ENCODE measurements around the gene TXNDC9.
"Not testable (repeated sequence)": the region's sequence is repeated elsewhere in the genome, so short reads cannot be mapped to it uniquely, and the experiment has no call there.

Gene TXNDC9

GRCh38 chr2:99299580-99299979, 36.6 kb downstream of the TXNDC9 start:
- no peak for DNase-seq (ENCODE audit: extremely low read depth, insufficient read length)
- Histone ChIP-seq H3K27me3 (replicated peaks; ENCODE audit: control insufficient read depth, insufficient read depth, low read length) (no peaks in the 10 kb centered on the region), H3K4me3 (replicated peaks; ENCODE audit: low read depth, low read length) (no peak overlapping the region), H3K36me3 (ENCODE audit: control insufficient read depth, insufficient read depth, low read length) (no peaks in the 10 kb centered on the region; the same call in 1 of the 2 replicates)
- TF ChIP-seq CTCF (IDR thresholded peaks at IDR 0.05; ENCODE audit: insufficient read depth, low read length, poor library complexity, severe bottlenecking), result no peak

DNA sequence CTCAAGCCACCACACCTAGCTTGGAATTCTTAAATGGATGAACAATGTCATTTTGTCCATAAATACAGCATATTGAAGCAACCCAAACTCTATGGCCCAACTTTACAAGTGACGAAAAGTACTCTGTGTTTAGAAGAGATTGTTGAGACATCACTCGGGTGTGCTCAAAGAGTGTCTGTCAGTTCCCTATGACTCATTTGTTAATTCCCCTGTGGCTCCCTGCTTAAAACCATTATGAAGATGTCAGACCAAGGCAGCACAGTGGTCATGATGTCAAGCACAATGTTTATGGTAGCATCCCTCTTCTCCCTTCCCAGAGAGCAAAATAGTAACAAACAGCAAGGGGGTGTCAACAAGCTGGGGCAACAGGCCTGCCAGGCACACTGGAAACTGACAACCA, 38.1 kb downstream of the TXNDC9 start:
- Histone ChIP-seq H3K27me3 (replicated peaks; ENCODE audit: control insufficient read depth, insufficient read depth, low read length) (no peaks in the 10 kb centered on the region), H3K36me3 (ENCODE audit: control insufficient read depth, insufficient read depth, low read length) (no peaks in the 10 kb centered on the region), H3K4me3 (replicated peaks; ENCODE audit: low read depth, low read length) (no peak overlapping the region)
- DNase-seq (ENCODE audit: extremely low read depth, insufficient read length), result no peak
- no peak for TF ChIP-seq CTCF (IDR thresholded peaks at IDR 0.05; ENCODE audit: insufficient read depth, low read length, poor library complexity, severe bottlenecking)

DNA sequence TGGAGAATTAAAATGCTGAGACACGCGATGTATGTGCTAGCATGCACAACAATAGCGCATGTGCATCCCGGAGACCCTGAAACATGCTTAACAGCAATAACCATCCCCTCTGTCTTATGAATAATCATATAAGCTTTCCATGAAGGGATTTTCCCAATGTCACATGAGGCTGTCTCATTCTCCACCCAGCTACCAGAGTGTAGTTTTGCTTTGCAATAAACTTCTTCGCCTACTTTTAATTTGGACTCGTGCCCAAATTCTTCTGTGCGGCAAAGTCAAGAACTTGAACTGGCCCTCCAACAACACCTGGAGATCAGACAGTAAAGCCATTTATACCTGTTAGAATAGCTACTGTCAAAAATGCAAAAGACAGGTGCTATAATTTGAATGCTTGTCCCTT, 50.6 kb downstream of the TXNDC9 start:
- Histone ChIP-seq H3K36me3 (ENCODE audit: control insufficient read depth, insufficient read depth, low read length) (no peaks in the 10 kb centered on the region; the same call in 1 of the 2 replicates), H3K4me3 (replicated peaks; ENCODE audit: low read depth, low read length) (no peak overlapping the region), H3K27me3 (replicated peaks; ENCODE audit: control insufficient read depth, insufficient read depth, low read length) (no peaks in the 10 kb centered on the region)
- DNase-seq (ENCODE audit: extremely low read depth, insufficient read length), result no peak
- no peak for TF ChIP-seq CTCF (IDR thresholded peaks at IDR 0.05; ENCODE audit: insufficient read depth, low read length, poor library complexity, severe bottlenecking)

DNA sequence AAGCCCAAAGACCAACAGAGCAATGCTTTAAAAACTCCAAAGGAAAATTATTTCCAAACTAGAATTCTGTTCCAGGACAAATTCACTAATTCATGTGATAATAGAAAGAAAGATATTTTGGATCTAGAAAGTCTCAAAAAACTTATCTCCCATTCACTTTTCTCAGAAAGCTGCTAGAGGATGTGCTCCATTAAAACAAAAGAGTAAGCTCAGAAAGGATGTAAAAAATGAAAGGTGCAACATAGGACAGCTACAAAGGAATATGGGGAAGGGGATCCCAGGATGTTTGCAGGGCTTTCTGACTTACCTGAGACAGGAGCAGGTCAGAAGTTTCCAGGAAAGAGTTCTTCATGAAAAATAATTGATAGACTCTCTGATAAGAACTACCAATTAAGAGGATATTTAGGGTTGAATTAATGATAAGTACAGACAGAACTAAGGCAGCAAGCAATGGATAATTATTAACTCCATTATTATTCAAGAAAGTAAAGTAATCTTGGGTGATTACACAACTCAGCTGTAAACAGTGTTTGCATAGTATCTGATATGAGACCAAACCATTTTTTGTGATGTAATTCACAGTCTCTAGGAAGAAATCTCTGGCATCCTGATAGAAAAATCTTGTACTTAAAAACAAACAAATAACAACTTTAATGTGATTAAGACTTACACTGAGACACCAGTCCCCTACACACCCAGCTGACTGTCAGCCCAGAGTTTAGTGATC, 56.0 kb downstream of the TXNDC9 start:
- Histone ChIP-seq H3K4me3 (replicated peaks; ENCODE audit: low read depth, low read length) (no peak overlapping the region), H3K27me3 (replicated peaks; ENCODE audit: control insufficient read depth, insufficient read depth, low read length) (no peaks in the 10 kb centered on the region), H3K36me3 (ENCODE audit: control insufficient read depth, insufficient read depth, low read length) (no peaks in the 10 kb centered on the region; the same call in 1 of the 2 replicates)
- DNase-seq (ENCODE audit: extremely low read depth, insufficient read length), result no peak
- no peak for TF ChIP-seq CTCF (IDR thresholded peaks at IDR 0.05; ENCODE audit: insufficient read depth, low read length, poor library complexity, severe bottlenecking)

DNA sequence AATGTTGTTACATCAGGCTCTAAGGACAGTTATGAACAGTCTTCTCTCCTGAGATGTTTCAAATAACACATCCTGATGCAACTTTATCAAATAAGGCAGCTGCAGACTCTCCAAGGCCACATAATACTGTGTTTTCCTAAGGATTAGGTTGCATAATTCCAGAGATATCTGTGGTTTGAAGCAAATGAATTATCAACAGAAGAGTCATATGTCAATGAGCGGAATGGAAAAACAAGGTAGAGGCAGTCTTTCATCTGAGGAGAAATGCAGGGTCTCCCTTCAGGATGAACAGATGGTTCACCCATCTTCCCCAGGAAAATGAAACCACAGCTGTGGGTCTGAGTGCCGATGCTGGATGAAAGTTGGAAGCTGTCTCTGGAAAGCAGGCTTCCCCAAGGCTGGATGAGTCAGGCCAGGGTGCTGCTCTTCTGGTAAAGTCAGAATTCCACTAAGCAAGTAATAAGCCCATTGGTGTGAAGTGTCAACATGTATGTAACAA, 57.3 kb downstream of the TXNDC9 start:
- no peak for DNase-seq (ENCODE audit: extremely low read depth, insufficient read length)
- TF ChIP-seq CTCF (IDR thresholded peaks at IDR 0.05; ENCODE audit: insufficient read depth, low read length, poor library complexity, severe bottlenecking), result no peak
- Histone ChIP-seq H3K4me3 (replicated peaks; ENCODE audit: low read depth, low read length) (no peak overlapping the region), H3K36me3 (ENCODE audit: control insufficient read depth, insufficient read depth, low read length) (no peaks in the 10 kb centered on the region), H3K27me3 (replicated peaks; ENCODE audit: control insufficient read depth, insufficient read depth, low read length) (no peaks in the 10 kb centered on the region)

GRCh38 chr2:99278195-99278765, 57.9 kb downstream of the TXNDC9 start:
- H3K27me3 ChIP-seq (replicated peaks; ENCODE audit: control insufficient read depth, insufficient read depth, low read length); H3K36me3 ChIP-seq (ENCODE audit: control insufficient read depth, insufficient read depth, low read length); H3K4me3 ChIP-seq (replicated peaks; ENCODE audit: low read depth, low read length): not testable (repeated sequence)

More at GRCh38 chr2:99278195-99278765, 57.9 kb downstream of the TXNDC9 start:
- not testable (repeated sequence) for DNase-seq (ENCODE audit: extremely low read depth, insufficient read length)
